Left colon (tissue), 2 donors: ENCODE data around the gene MATN4. TPM values are rescaled to one million over a fixed set of nuclear protein-coding genes. Genes with fewer than 3 reads are reported as not detected.

ENCODE experiments used
- ATAC-seq: fragments of 200-7000 bp; cut with Tn5 transposase; one replicate; pipeline ENCODE4 v1.9.1; 2020; ENCODE audit warnings: mild to moderate bottlenecking, moderate library complexity
- DNase-seq, 2 donors: peaks; one replicate each; pipeline ENCODE4 v3.0.0-alpha.2; 2020
- intact Hi-C, 2 donors: fragments of 100-400 bp; cut with DNase I in 1 of 2; cut with micrococcal nuclease in 1 of 2; formaldehyde crosslinking; loops; one replicate each; pipeline versions ENCODE4 v1.11.2 to v1.14.0; 2022; cut with DNase I, micrococcal nuclease
- total RNA-seq, 2 donors: library from RNA; stranded (reverse); fragmentation: NEBNext Ultra II Directional; extraction: Animal tissue kit (Norgen Biotek cat#: 25700); gene quantifications; one replicate each; pipeline ENCODE4 v1.2.1, GENCODE V29; 2021
- donor health status: DM: no; HTN: no; CAD: no.
- donor health status: DM: yes; HTN: yes; CAD: no.

Gene MATN4
- total RNA-seq, 2 donors from 2014 or later = not detected

GRCh38 chr20:45268531-45268930, 39.6 kb downstream of the MATN4 start:
- intact Hi-C loops = no loop called here
- no peak for DNase-seq
- ATAC-seq = no peak

- intact Hi-C loops = no loop called here
- DNase-seq (no peak), ATAC-seq (no peak)
These were observed 41.1 kb downstream of the MATN4 start for GRCh38 chr20:45266977-45267376.

GRCh38 chr20:45263556-45264266, 44.4 kb downstream of the MATN4 start:
- ATAC-seq (no peak), DNase-seq (no peak)
- intact Hi-C loops = no loop called here

- ATAC-seq (no peak), DNase-seq (no peak)
- intact Hi-C loops = no loop called here
These were observed 49.4 kb downstream of the MATN4 start for GRCh38 chr20:45258664-45259063.

GRCh38 chr20:45258259-45258658, 49.8 kb downstream of the MATN4 start:
- ATAC-seq (no peak), DNase-seq (no peak)
- intact Hi-C loops = no loop called here

GRCh38 chr20:45257711-45258110, 50.4 kb downstream of the MATN4 start:
- intact Hi-C loops = no loop called here
- ATAC-seq (no peak), DNase-seq (no peak)

GRCh38 chr20:45257161-45257560, 50.9 kb downstream of the MATN4 start:
- DNase-seq = no peak
- no peak for ATAC-seq
- intact Hi-C loops = no loop called here

GRCh38 chr20:45254383-45255262, 53.5 kb downstream of the MATN4 start, which contains the start of gene SLPI:
Gene SLPI (minus strand): TSS chr20:45254564. CDS start chr20:45254543, 21 bp downstream.
- intact Hi-C loops = no loop called here
- peak; percentile 50 to 81 for DNase-seq
- peak; percentile 98 for ATAC-seq

- no peak for ATAC-seq
- DNase-seq = no peak
These were observed 54.8 kb downstream of the MATN4 start for GRCh38 chr20:45253261-45253660.

GRCh38 chr20:45251884-45252560, 56.1 kb downstream of the MATN4 start:
- no peak for ATAC-seq
- intact Hi-C loops = no loop called here

More at GRCh38 chr20:45253261-45253660, 54.8 kb downstream of the MATN4 start:
- intact Hi-C loops = no loop called here

GRCh38 chr20:45248609-45249008, 59.5 kb downstream of the MATN4 start:
- ATAC-seq (no peak), DNase-seq (no peak)
- intact Hi-C loops = no loop called here

More at GRCh38 chr20:45251884-45252560, 56.1 kb downstream of the MATN4 start:
- DNase-seq = no peak

- ATAC-seq = no peak
- no peak for DNase-seq
- intact Hi-C loops = no loop called here
These were observed 60.2 kb downstream of the MATN4 start for GRCh38 chr20:45247865-45248264.

- intact Hi-C loops = no loop called here
- no peak for DNase-seq
- no peak for ATAC-seq
These were observed 62.0 kb downstream of the MATN4 start for GRCh38 chr20:45246109-45246508.

Other genes starting within 250 kb of the MATN4 start
- under 1 TPM in 1 of 2 donors, not detected in 1; 0.27 TPM for gene KCNS1, start 207.2 kb downstream of the MATN4 start, total RNA-seq
- gene WFDC5, start 193.1 kb downstream of the MATN4 start, total RNA-seq = not detected
- gene WFDC12, start 183.8 kb downstream of the MATN4 start, total RNA-seq = under 1 TPM in 1 of 2 donors, not detected in 1; 0.92 TPM
- 100 to 1,000 TPM; 108 to 979 TPM for gene PI3, start 133.4 kb downstream of the MATN4 start, total RNA-seq
- under 1 TPM; 0.14 to 0.21 TPM for gene SEMG1, start 101.3 kb downstream of the MATN4 start, total RNA-seq
- gene SEMG2, start 86.9 kb downstream of the MATN4 start, total RNA-seq = not detected
- gene SLPI, start 53.7 kb downstream of the MATN4 start, total RNA-seq = 100 to 1,000 TPM in 1 of 2 donors, 10 to 100 TPM in 1; 47.4 to 204 TPM
- gene RBPJL, start 1.5 kb downstream of the MATN4 start, total RNA-seq = not detected
- 100 to 1,000 TPM in 1 of 2 donors, 10 to 100 TPM in 1; 85.4 to 144 TPM for gene SDC4, start 40.1 kb upstream of the MATN4 start, total RNA-seq
- 10 to 100 TPM; 25.2 to 32.4 TPM for gene SYS1, start 54.9 kb upstream of the MATN4 start, total RNA-seq
- under 1 TPM; 0.59 to 0.85 TPM for gene TP53TG5, start 70.0 kb upstream of the MATN4 start, total RNA-seq
- gene DBNDD2, start 100.0 kb upstream of the MATN4 start, total RNA-seq = 100 to 1,000 TPM; 123 to 135 TPM
- 100 to 1,000 TPM; 122 to 152 TPM for gene PIGT, start 107.8 kb upstream of the MATN4 start, total RNA-seq
- gene WFDC2, start 161.5 kb upstream of the MATN4 start, total RNA-seq = 100 to 1,000 TPM; 108 to 124 TPM
- not detected for gene SPINT3, start 207.3 kb upstream of the MATN4 start, total RNA-seq
- not detected for gene WFDC6, start 231.2 kb upstream of the MATN4 start, total RNA-seq
- gene EPPIN, start 239.1 kb upstream of the MATN4 start, total RNA-seq = not detected